ENCODE data around the gene ITGB8. TPM values are rescaled to one million over a fixed set of nuclear protein-coding genes. Genes with fewer than 3 reads are reported as not detected.

Gene ITGB8
- total RNA-seq, 1 experiment from 2014 or later = 1.9 TPM

- TF ChIP-seq SMAD4 (CRISPR knock-in tag; IDR thresholded peaks at IDR 0.05) = no peak
- no peak for TF ChIP-seq AR (CRISPR knock-in tag; IDR thresholded peaks at IDR 0.05)
- TF ChIP-seq ATF6 (CRISPR knock-in tag; IDR thresholded peaks at IDR 0.05) = no peak
- H3K4me3 Mint-ChIP-seq = no peak overlapping the region
- no peaks in the 10 kb centered on the region for H3K9me3 Mint-ChIP-seq
- H3K4me1 Mint-ChIP-seq = peaks cover 32% of the 10 kb centered on the region
- ChIA-PET POLR2A (no interaction called here), CTCF (interaction anchor here (0.7 to 2.1 kb wide), 4 partner anchors 113 to 327 kb away, joined by 3 to 7 read pairs (median 3); no protein-coding TSS in a partner anchor)
- no peak overlapping the region for H3K27ac Mint-ChIP-seq
- no peaks in the 10 kb centered on the region for H3K36me3 Mint-ChIP-seq
- DNase-seq (ENCODE audit: low spot score) (no peak), ATAC-seq (no peak)
- peaks cover 10% of the 10 kb centered on the region; the same call in 1 of the 2 replicates for H3K27me3 Mint-ChIP-seq (ENCODE audit: low read depth)
Observed at GRCh38 chr7:20310301-20310700, 20.4 kb upstream of the ITGB8 start.

GRCh38 chr7:20310963-20311742 is 19.5 kb upstream of the ITGB8 start:
- H3K36me3 Mint-ChIP-seq = no peaks in the 10 kb centered on the region
- POLR2A ChIA-PET = interaction anchor here (0.6 kb wide), 1 partner anchor 25 kb away, joined by 4 read pairs; no protein-coding TSS in a partner anchor
- TF ChIP-seq ZNF263 (CRISPR knock-in tag; IDR thresholded peaks at IDR 0.05; ENCODE audit: low read depth) = no peak
- H3K9me3 Mint-ChIP-seq = no peaks in the 10 kb centered on the region
- H3K27ac Mint-ChIP-seq = no peak overlapping the region
- peaks cover 9% of the 10 kb centered on the region; the same call in 1 of the 2 replicates for H3K27me3 Mint-ChIP-seq (ENCODE audit: low read depth)
- no peak for DNase-seq (ENCODE audit: low spot score)
- H3K4me1 Mint-ChIP-seq = peaks cover 30% of the 10 kb centered on the region
- H3K4me3 Mint-ChIP-seq = no peak overlapping the region
- CTCF ChIA-PET = interaction anchor here (0.7 to 2.1 kb wide), 14 partner anchors 11 to 597 kb away, joined by 3 to 7 read pairs (median 4); partner anchors contain the start of gene MACC1
- ATAC-seq = no peak

GRCh38 chr7:20311743-20312042 is 19.0 kb upstream of the ITGB8 start:
- H3K36me3 Mint-ChIP-seq = no peaks in the 10 kb centered on the region
- DNase-seq (ENCODE audit: low spot score) = no peak
- H3K4me1 Mint-ChIP-seq = peaks cover 24% of the 10 kb centered on the region
- no peaks in the 10 kb centered on the region for H3K9me3 Mint-ChIP-seq
- ChIA-PET CTCF (interaction anchor here (0.9 to 2.1 kb wide), 11 partner anchors 10 to 598 kb away, joined by 3 to 7 read pairs (median 4); partner anchors contain the start of gene MACC1), POLR2A (interaction anchor here (0.6 kb wide), 1 partner anchor 24 kb away, joined by 4 read pairs; no protein-coding TSS in a partner anchor)
- H3K27ac Mint-ChIP-seq = no peak overlapping the region
- H3K4me3 Mint-ChIP-seq = no peak overlapping the region
- no peak for ATAC-seq
- TF ChIP-seq CREB1 (CRISPR knock-in tag; IDR thresholded peaks at IDR 0.05) = no peak
- no peak for TF ChIP-seq FOXJ3 (CRISPR knock-in tag; IDR thresholded peaks at IDR 0.05; ENCODE audit: borderline replicate concordance)
- TF ChIP-seq ZNF121 (CRISPR knock-in tag; IDR thresholded peaks at IDR 0.05) = no peak
- H3K27me3 Mint-ChIP-seq (ENCODE audit: low read depth) = peaks cover 4% of the 10 kb centered on the region; the same call in 1 of the 2 replicates

- Mint-ChIP-seq H3K27ac (no peak overlapping the region), H3K27me3 (ENCODE audit: low read depth) (peaks cover 2% of the 10 kb centered on the region; the same call in 1 of the 2 replicates), H3K4me3 (no peak overlapping the region), H3K36me3 (no peaks in the 10 kb centered on the region), H3K9me3 (no peaks in the 10 kb centered on the region), H3K4me1 (peaks cover 16% of the 10 kb centered on the region)
- TF ChIP-seq ZNF671 (CRISPR knock-in tag; IDR thresholded peaks at IDR 0.05) (no peak), E2F4 (CRISPR knock-in tag; IDR thresholded peaks at IDR 0.05; ENCODE audit: borderline replicate concordance, low read depth) (no peak)
- POLR2A ChIA-PET = no interaction called here
- ATAC-seq (no peak), DNase-seq (ENCODE audit: low spot score) (no peak)
- CTCF ChIA-PET = interaction anchor here (1.6 to 2.1 kb wide), 2 partner anchors 9 to 330 kb away, joined by 4 to 7 read pairs; no protein-coding TSS in a partner anchor
Observed at GRCh38 chr7:20312562-20312961, 18.1 kb upstream of the ITGB8 start.
